Left ventricle myocardium superior (tissue), 1 donor: ENCODE measurements around the gene CCDC196. TPM values are rescaled to one million over a fixed set of nuclear protein-coding genes. Genes with fewer than 3 reads are reported as not detected.
A peak's percentile ranks its signal among the peaks of the same experiment; 100 is the strongest.
"Not testable (repeated sequence)": the region's sequence is repeated elsewhere in the genome, so short reads cannot be mapped to it uniquely, and the experiment has no call there.

Source experiments
- ATAC-seq: fragments of 200-7000 bp; cut with Tn5 transposase; one replicate; pipeline ENCODE4 v1.9.1; 2020; ENCODE audit warnings: mild to moderate bottlenecking, moderate library complexity
- DNase-seq: peaks from one replicate; pipeline ENCODE4 v3.0.0-alpha.2; 2020
- intact Hi-C: fragments of 100-400 bp; cut with micrococcal nuclease; formaldehyde crosslinking; loops from one replicate; pipeline ENCODE4 v1.11.0; 2022
- total RNA-seq: library from RNA; stranded (reverse); fragmentation: NEBNext Ultra II Directional; extraction: Animal tissue kit (Norgen Biotek cat#: 25700); gene quantifications from one replicate; pipeline ENCODE4 v1.2.1, GENCODE V29; 2021
- donor health status: DM: no; HTN: yes; CAD: no; lungs with severe emphysema.

The CCDC196 gene
- total RNA-seq, 1 donor from 2014 or later = not detected

- DNase-seq (no peak), ATAC-seq (no peak)
- intact Hi-C loops = loop anchor here (10.0 kb wide), 1 partner anchor 254 kb away; no protein-coding TSS in a partner anchor
Measured at GRCh38 chr14:66490143-66491111, 4.3 kb downstream of the CCDC196 start.

DNA sequence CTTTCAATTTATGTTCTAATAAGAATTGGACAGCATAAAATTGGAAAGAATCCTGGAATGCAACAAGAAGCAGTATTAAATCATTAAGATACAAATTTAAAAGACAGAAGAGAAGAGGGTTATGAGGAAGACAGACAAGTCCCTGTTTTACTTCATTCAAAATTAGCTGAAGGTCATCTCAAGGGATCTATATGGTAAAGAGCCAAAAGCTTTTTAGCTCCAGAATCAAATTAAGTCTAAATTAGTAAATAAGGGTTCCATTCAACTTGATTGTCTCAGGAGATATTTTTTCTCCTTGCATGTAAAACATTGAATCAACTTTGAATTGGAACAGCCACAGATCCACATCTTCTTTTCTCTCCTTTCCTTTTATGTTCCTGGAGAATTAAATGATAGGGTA is 7.6 kb downstream of the CCDC196 start:
- DNase-seq = no peak
- intact Hi-C loops = loop anchor here (10.0 kb wide), 1 partner anchor 251 kb away; no protein-coding TSS in a partner anchor

DNA sequence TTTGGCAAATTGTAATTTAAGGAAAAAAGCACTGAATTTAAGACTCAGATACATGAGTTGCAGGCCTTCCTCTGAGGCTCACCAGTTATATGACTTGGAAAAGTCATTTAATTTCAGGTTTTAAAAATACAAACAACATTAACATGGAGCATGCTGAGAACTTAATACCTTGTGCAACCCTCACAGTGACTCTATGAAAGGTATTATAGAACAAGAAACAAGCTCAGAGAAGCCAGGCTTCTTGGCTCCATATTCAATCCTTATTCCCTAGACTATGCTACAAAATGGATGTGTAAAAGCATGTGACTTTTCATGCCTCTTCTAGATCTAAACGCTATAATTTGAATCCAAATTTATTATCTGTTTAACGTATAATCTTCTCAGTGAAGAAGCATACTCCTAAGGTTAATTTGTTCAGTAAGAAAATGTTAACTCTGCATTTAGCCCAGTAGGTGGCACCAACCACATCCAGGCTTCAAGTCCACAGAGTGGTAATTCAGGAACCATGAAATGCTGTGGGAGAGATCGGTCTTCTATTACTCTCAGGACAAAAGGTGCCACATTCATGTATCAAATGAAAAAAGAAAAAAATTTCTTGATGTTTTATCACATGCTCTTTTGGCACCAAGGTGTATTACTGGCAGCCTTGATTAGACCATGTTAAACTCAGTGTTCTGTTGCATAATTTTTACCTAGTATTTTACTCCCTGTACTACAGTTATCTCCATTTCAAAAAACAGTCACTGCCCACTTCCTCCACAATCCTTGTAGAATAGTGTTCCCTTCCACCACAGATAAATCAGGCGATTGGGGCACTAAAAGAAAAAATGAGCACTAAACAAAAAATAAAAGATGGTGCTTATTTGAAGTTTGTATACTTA is 9.3 kb downstream of the CCDC196 start:
- no peak for DNase-seq
- peak; percentile 94 for ATAC-seq
- intact Hi-C loops = loop anchor here (10.0 kb wide), 1 partner anchor 249 kb away; no protein-coding TSS in a partner anchor

More for the DNA sequence above, 7.6 kb downstream of the CCDC196 start:
- no peak for ATAC-seq

- ATAC-seq (peak; percentile 67), DNase-seq (no peak)
- intact Hi-C loops = loop anchor here (10.0 kb wide), 1 partner anchor 249 kb away; no protein-coding TSS in a partner anchor
Measured at GRCh38 chr14:66496188-66496807, 10.1 kb downstream of the CCDC196 start.

DNA sequence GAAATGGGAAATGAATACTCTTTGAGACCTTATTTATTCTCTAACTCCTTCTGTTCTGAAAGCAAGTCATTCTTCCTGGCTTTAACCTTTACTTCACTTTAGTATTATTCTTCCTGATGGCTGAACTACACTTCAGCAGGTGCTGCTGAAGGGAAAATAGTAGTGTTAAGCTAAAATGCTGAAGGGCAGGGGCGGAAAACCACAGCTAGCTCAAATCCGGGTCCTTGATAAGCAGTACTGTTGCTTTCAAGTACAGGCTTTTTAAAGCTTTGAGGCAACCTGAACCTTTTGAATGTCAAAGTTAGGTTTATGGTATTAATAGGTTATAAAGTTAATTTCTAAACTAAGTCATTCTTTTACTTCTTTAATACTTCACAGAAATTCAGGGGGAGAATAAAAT is 10.7 kb downstream of the CCDC196 start:
- DNase-seq (no peak), ATAC-seq (no peak)
- intact Hi-C loops = loop anchor here (10.0 kb wide), 1 partner anchor 248 kb away; no protein-coding TSS in a partner anchor

DNA sequence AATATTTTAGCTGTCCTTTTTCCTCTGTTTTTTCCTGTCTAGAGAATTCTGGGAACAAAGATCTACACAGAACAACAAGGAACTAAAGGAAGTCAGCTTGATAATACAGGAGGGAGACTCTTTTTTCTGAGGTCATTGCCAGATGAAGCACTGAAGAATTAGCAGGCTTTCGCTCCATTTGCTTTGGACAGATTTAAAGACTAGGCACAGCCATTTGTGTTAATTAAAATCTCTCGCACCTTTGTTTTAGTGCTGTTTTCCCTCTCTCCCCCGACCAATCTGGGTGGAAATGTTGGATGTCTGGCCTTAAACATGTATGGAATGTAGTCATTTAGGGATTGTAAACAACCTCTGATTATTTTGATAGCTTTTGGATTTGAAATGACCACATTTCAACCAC is 12.1 kb downstream of the CCDC196 start:
- intact Hi-C loops = loop anchor here (10.0 kb wide), 1 partner anchor 246 kb away; no protein-coding TSS in a partner anchor
- no peak for ATAC-seq

DNA sequence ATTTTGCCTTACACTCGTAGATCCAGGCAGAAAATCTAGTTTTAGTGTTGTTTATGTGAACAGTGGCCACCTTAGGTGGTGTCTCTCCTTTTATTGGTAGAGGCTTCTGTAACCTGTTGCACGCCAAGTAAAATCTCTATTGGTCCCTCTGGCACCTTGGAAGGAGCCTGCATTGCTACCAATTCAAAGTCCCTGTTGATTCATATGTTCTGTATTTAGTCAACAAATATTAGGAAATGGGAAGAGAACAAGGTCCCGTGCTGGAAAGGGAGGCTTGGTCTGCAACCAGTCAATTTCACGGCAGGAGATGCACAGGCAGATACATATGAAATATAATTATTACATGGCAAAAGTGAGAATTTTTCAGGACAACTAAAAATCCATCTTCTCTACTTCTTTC is 15.4 kb downstream of the CCDC196 start:
- intact Hi-C loops = no loop called here
- ATAC-seq (no peak), DNase-seq (no peak)

More for the DNA sequence above, 12.1 kb downstream of the CCDC196 start:
- no peak for DNase-seq

DNA sequence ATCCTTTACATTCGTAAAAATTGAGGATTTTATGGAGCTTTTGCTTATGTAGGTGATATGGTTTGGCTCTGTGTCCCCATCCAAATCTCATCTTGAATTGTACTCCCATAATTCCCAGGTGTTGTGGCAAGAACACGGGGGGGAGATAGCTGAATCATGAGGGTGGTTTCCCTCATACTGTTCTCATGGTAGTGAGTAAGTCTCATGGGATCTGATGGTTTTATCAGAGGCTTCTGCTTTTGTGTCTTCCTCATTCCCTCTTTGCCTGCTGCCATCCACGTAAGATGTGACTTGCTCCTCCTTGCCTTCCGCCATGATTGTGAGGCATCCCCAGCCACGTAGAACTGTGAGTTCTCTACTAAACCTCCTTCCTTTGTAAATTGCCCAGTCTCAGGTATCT is 16.7 kb downstream of the CCDC196 start:
- ATAC-seq, intact Hi-C loops: not testable (repeated sequence)

GRCh38 chr14:66503532-66503931 is 17.4 kb downstream of the CCDC196 start:
- intact Hi-C loops = no loop called here
- no peak for DNase-seq
- ATAC-seq = no peak

More for the DNA sequence above, 16.7 kb downstream of the CCDC196 start:
- DNase-seq = not testable (repeated sequence)

GRCh38 chr14:66507181-66507721 is 21.1 kb downstream of the CCDC196 start:
- intact Hi-C loops = loop anchor here (5.0 kb wide), 1 partner anchor 60 kb away; no protein-coding TSS in a partner anchor
- no peak for DNase-seq
- peak; percentile 28 for ATAC-seq

- ATAC-seq (peak; percentile 97), DNase-seq (peak; percentile 97)
- intact Hi-C loops = loop anchor here (5.0 kb wide), 1 partner anchor 59 kb away; no protein-coding TSS in a partner anchor
Measured at GRCh38 chr14:66507722-66508546, 21.8 kb downstream of the CCDC196 start, which contains the start of gene GPHN. GPHN (plus strand) TSS chr14:66508147.

- ATAC-seq = no peak
- intact Hi-C loops = loop anchor here (5.0 kb wide), 1 partner anchor 59 kb away; no protein-coding TSS in a partner anchor
- no peak for DNase-seq
Measured at GRCh38 chr14:66508547-66508845, 22.3 kb downstream of the CCDC196 start.

- peak; percentile 28 for ATAC-seq
- DNase-seq = peak; percentile 52
- intact Hi-C loops = loop anchor here (5.0 kb wide), 1 partner anchor 58 kb away; no protein-coding TSS in a partner anchor
Measured at GRCh38 chr14:66508846-66509621, 22.9 kb downstream of the CCDC196 start.

DNA sequence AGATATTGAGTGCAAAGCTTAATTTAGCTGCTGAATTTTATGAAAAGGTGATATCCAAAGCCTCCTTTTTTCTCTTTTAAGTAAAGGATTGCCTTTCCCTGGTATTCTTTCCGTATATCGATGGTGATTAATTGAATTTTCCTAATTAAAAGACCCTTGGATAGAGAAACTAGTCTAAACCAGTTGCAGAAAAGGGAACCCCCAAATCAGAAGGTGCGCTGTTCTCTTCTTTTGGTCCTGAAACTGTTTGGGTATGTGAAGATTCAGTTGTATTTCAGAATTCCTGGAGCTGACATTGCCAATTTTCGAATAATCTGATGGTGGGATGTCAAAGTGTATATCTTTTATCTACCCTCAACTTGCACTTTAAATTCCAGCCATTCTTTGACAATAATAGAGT is 23.7 kb downstream of the CCDC196 start:
- intact Hi-C loops = loop anchor here (5.0 kb wide), 1 partner anchor 57 kb away; no protein-coding TSS in a partner anchor
- ATAC-seq = no peak
- DNase-seq = no peak

DNA sequence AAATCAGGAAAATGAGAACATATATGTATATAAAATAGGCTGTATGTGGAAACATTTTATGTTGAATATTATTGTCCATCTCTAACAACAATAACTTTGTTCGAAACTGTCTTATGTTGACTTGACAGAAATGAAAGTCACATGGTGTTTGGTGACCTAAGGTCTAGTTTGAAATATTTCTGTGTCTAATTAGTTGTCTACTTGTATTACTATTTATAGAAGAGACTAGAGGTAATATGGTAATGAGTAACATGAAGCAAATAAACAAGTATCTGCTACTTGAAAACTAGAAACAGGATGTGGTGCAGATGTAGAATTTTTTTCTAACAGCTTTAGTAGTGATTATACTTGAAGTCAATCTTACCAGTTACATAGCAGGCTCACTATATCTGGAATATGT is 25.7 kb downstream of the CCDC196 start:
- ATAC-seq = no peak
- no peak for DNase-seq
- intact Hi-C loops = no loop called here

GRCh38 chr14:66514213-66514612 is 28.0 kb downstream of the CCDC196 start:
- ATAC-seq = no peak
- no peak for DNase-seq
- intact Hi-C loops = no loop called here

DNA sequence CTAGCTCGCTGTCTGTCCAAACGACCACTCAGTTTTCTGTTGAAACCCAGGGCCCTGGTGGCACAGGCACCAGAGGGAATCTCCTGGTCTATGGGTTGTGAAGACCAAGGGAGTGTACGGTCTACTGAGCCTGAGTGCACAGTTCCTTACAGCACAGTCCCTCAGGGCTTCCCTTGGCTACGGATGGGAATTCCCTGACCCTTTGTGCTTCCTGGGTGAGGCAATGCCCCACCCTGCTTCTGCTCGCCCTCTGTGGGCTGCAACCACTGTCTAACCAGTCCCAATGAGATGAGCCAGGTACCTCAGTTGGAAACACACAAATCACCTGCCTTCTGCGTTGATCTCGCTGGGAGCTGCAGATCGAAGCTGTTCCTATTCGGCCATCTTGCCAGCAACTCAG is 44.4 kb downstream of the CCDC196 start:
- DNase-seq = no peak
- ATAC-seq = no peak
- intact Hi-C loops = no loop called here
